HCEC 1CT (cell line): ENCODE results near the gene ANO1.
"Not testable (repeated sequence)": the region's sequence is repeated elsewhere in the genome, so short reads cannot be mapped to it uniquely, and the experiment has no call there.

Source experiments
- DNase-seq: peaks from one replicate; pipeline ENCODE4 v3.0.0-alpha.2; 2017

Gene ANO1

GRCh38 chr11:70200212-70200844, 122.2 kb downstream of the ANO1 start:
- no peak for DNase-seq

- DNase-seq: not testable (repeated sequence)
Observed at GRCh38 chr11:70201047-70201446, 122.9 kb downstream of the ANO1 start.

GRCh38 chr11:70201882-70202861, 124.1 kb downstream of the ANO1 start:
- DNase-seq: no peak

- peak; percentile 89 for DNase-seq
Observed at GRCh38 chr11:70202920-70203750, 125.0 kb downstream of the ANO1 start, which contains the start of gene FADD. TSS of gene FADD (plus strand) at chr11:70203296. CDS start at chr11:70203460, 164 bp downstream.

- peak; percentile 77 for DNase-seq
Observed at GRCh38 chr11:70203751-70204465, 125.8 kb downstream of the ANO1 start.

GRCh38 chr11:70204466-70204799, 126.3 kb downstream of the ANO1 start:
- no peak for DNase-seq

GRCh38 chr11:70205049-70205725, 127.1 kb downstream of the ANO1 start:
- DNase-seq: no peak

GRCh38 chr11:70205766-70206165, 127.6 kb downstream of the ANO1 start:
- DNase-seq: no peak

- no peak for DNase-seq
Observed at GRCh38 chr11:70206226-70206981, 128.3 kb downstream of the ANO1 start.

GRCh38 chr11:70206982-70207376, 128.9 kb downstream of the ANO1 start:
- DNase-seq: no peak

- no peak for DNase-seq
Observed at GRCh38 chr11:70207531-70208131, 129.5 kb downstream of the ANO1 start.

- DNase-seq: no peak
Observed at GRCh38 chr11:70209391-70209912, 131.3 kb downstream of the ANO1 start.

GRCh38 chr11:70210051-70210501, 132.0 kb downstream of the ANO1 start:
- DNase-seq: peak; percentile 36

GRCh38 chr11:70210530-70210929, 132.4 kb downstream of the ANO1 start:
- DNase-seq: no peak

GRCh38 chr11:70212227-70212811, 134.2 kb downstream of the ANO1 start:
- DNase-seq: no peak

GRCh38 chr11:70217388-70217787, 139.3 kb downstream of the ANO1 start:
- not testable (repeated sequence) for DNase-seq

GRCh38 chr11:70218076-70218475, 140.0 kb downstream of the ANO1 start:
- not testable (repeated sequence) for DNase-seq

- DNase-seq: no peak
Observed at GRCh38 chr11:70220136-70220535, 142.0 kb downstream of the ANO1 start.

GRCh38 chr11:70220920-70221319, 142.8 kb downstream of the ANO1 start:
- no peak for DNase-seq

GRCh38 chr11:70225681-70226177, 147.6 kb downstream of the ANO1 start:
- DNase-seq: no peak
